Neutrophil (primary cell): ENCODE measurements around the gene PTPRN2.

Experiments
- H3K27ac ChIP-seq: fragments of 200-600 bp; sonication (generic); 2 replicates; pipeline ENCODE4 v1.5.1; 2016; ENCODE audit warnings: mild to moderate bottlenecking, moderate library complexity
- H3K27me3 ChIP-seq: fragments of 200-600 bp; sonication (generic); 2 replicates; pipeline ENCODE4 v1.6.0; 2016; ENCODE audit warnings: mild to moderate bottlenecking
- H3K36me3 ChIP-seq: fragments of 200-600 bp; sonication (generic); 2 replicates; pipeline ENCODE4 v1.5.1; 2017
- H3K4me1 ChIP-seq, 2 experiments: fragments of 200-600 bp in 1 of 2; sonication (generic) in 1 of 2; 1 replicate in 1 of 2; 2 replicates in 1 of 2; pipeline versions ENCODE4 v1.5.1 to v1.6.1; 2013 to 2016; ENCODE audit warnings: low read depth in 1 of 2, low read length in 1 of 2, mild to moderate bottlenecking in 1 of 2, moderate library complexity in 1 of 2; ENCODE audit not compliant: control insufficient read depth in 1 of 2, insufficient read depth in 1 of 2
- H3K4me3 ChIP-seq, 2 experiments: fragments of 200-600 bp in 1 of 2; sonication (generic) in 1 of 2; 1 replicate in 1 of 2; 2 replicates in 1 of 2; pipeline ENCODE4 v1.5.1; 2013 to 2016; ENCODE audit warnings: low read depth in 1 of 2, low read length in 1 of 2, mild to moderate bottlenecking in 1 of 2, moderate library complexity in 1 of 2
- H3K9me3 ChIP-seq: fragments of 200-600 bp; sonication (generic); 2 replicates; pipeline ENCODE4 v1.5.1; 2016
- CTCF ChIP-seq: fragments of 200-600 bp; sonication (generic); IDR thresholded peaks from 2 replicates; pipeline ENCODE4 v1.5.1; 2016; ENCODE audit warnings: antibody characterized with exemption

The PTPRN2 gene

GRCh38 chr7:158548726-158549125, 38.9 kb downstream of the PTPRN2 start:
- no peaks in the 10 kb centered on the region for H3K4me1 ChIP-seq
- H3K27ac ChIP-seq, result no peak overlapping the region
- no peak for TF ChIP-seq CTCF
- no peak overlapping the region for H3K4me3 ChIP-seq
- H3K9me3 ChIP-seq, result no peaks in the 10 kb centered on the region
- no peaks in the 10 kb centered on the region for H3K27me3 ChIP-seq
- no peaks in the 10 kb centered on the region for H3K36me3 ChIP-seq

- Histone ChIP-seq H3K27me3 (no peaks in the 10 kb centered on the region), H3K4me3 (no peak overlapping the region), H3K4me1 (no peaks in the 10 kb centered on the region), H3K36me3 (no peaks in the 10 kb centered on the region), H3K27ac (no peak overlapping the region), H3K9me3 (no peaks in the 10 kb centered on the region)
- no peak for TF ChIP-seq CTCF
Observed at GRCh38 chr7:158547817-158548216, 39.8 kb downstream of the PTPRN2 start.

GRCh38 chr7:158546626-158547025, 41.0 kb downstream of the PTPRN2 start:
- H3K27me3 ChIP-seq, result no peaks in the 10 kb centered on the region
- H3K9me3 ChIP-seq, result no peaks in the 10 kb centered on the region
- no peak overlapping the region for H3K4me3 ChIP-seq
- no peaks in the 10 kb centered on the region for H3K36me3 ChIP-seq
- TF ChIP-seq CTCF, result no peak
- H3K4me1 ChIP-seq, result peaks cover 5 to 12% of the 10 kb centered on the region in 2 experiments
- no peak overlapping the region for H3K27ac ChIP-seq

GRCh38 chr7:158546214-158546613, 41.4 kb downstream of the PTPRN2 start:
- TF ChIP-seq CTCF, result no peak
- Histone ChIP-seq H3K36me3 (no peaks in the 10 kb centered on the region), H3K27me3 (no peaks in the 10 kb centered on the region), H3K4me1 (peaks cover 9 to 16% of the 10 kb centered on the region in 2 experiments), H3K4me3 (no peak overlapping the region), H3K27ac (no peak overlapping the region), H3K9me3 (no peaks in the 10 kb centered on the region)

GRCh38 chr7:158544708-158545107, 42.9 kb downstream of the PTPRN2 start:
- peaks cover 15 to 22% of the 10 kb centered on the region in 2 experiments for H3K4me1 ChIP-seq
- no peak overlapping the region for H3K27ac ChIP-seq
- H3K4me3 ChIP-seq, result no peak overlapping the region
- no peak for TF ChIP-seq CTCF
- H3K36me3 ChIP-seq, result no peaks in the 10 kb centered on the region
- no peaks in the 10 kb centered on the region for H3K27me3 ChIP-seq
- H3K9me3 ChIP-seq, result no peaks in the 10 kb centered on the region

GRCh38 chr7:158543840-158544239, 43.8 kb downstream of the PTPRN2 start:
- Histone ChIP-seq H3K36me3 (no peaks in the 10 kb centered on the region), H3K27ac (no peak overlapping the region), H3K4me1 (peaks cover 15 to 22% of the 10 kb centered on the region in 2 experiments), H3K9me3 (no peaks in the 10 kb centered on the region), H3K4me3 (no peak overlapping the region), H3K27me3 (no peaks in the 10 kb centered on the region)
- no peak for TF ChIP-seq CTCF
